HepG2 (cell line): ENCODE results near the gene KRTCAP3. TPM values are rescaled to one million over a fixed set of nuclear protein-coding genes. Genes with fewer than 3 reads are reported as not detected.

Experiments used
- AKAP8 ChIP-seq: sonication (generic); formaldehyde crosslinking; IDR thresholded peaks from 2 replicates; pipeline ENCODE4 v1.5.1; 2020; ENCODE audit warnings: mild to moderate bottlenecking, missing genetic modification reagents
- BHLHE40 ChIP-seq: IDR thresholded peaks from 2 replicates; pipeline ENCODE4 v1.6.1; 2011; ENCODE audit warnings: low read length, improper control_type of control experiment
- CENPT ChIP-seq: sonication (generic); formaldehyde crosslinking; IDR thresholded peaks from 2 replicates; pipeline ENCODE4 v1.8.0; 2022; ENCODE audit warnings: low read depth, mild to moderate bottlenecking, moderate library complexity, missing genetic modification reagents
- GLMP ChIP-seq: sonication (generic); formaldehyde crosslinking; IDR thresholded peaks from 2 replicates; pipeline ENCODE4 v1.9.0; 2021; ENCODE audit warnings: missing genetic modification reagents, mild to moderate bottlenecking, borderline replicate concordance
- HNF4G ChIP-seq, 2 experiments: sonication (generic) in 1 of 2; formaldehyde crosslinking in 1 of 2; IDR thresholded peaks; 2 replicates each; pipeline versions ENCODE4 v1.4.0 to v1.6.1; 2011 to 2020; ENCODE audit warnings: borderline replicate concordance in 2 of 2, low read depth in 2 of 2, mild to moderate bottlenecking in 2 of 2, low read length in 1 of 2, missing genetic modification reagents in 1 of 2, moderate library complexity in 1 of 2
- NR1H2 ChIP-seq: sonication (generic); formaldehyde crosslinking; IDR thresholded peaks from 2 replicates; pipeline ENCODE4 v1.8.1; 2022; ENCODE audit warnings: low read depth, missing genetic modification reagents, borderline replicate concordance
- POLR2G ChIP-seq: fragments of 200-400 bp; formaldehyde crosslinking; IDR thresholded peaks from 2 replicates; pipeline ENCODE4 v1.6.1; 2018; ENCODE audit warnings: mild to moderate bottlenecking, low read depth, low read length, moderate library complexity
- PRMT3 ChIP-seq: sonication (generic); formaldehyde crosslinking; IDR thresholded peaks from 2 replicates; pipeline ENCODE4 v1.8.1; 2022; ENCODE audit warnings: low read depth, mild to moderate bottlenecking, moderate library complexity, missing genetic modification reagents, borderline replicate concordance
- RFX3 ChIP-seq: IDR thresholded peaks from 2 replicates; pipeline ENCODE4 v1.6.1; 2016; ENCODE audit warnings: missing biosample characterization, missing genetic modification reagents
- SIX1 ChIP-seq: sonication (generic); formaldehyde crosslinking; IDR thresholded peaks from 2 replicates; pipeline ENCODE4 v1.4.0; 2020; ENCODE audit warnings: missing genetic modification reagents, borderline replicate concordance
- SMYD3 ChIP-seq: sonication (generic); formaldehyde crosslinking; IDR thresholded peaks from 2 replicates; pipeline ENCODE4 v1.8.1; 2023; ENCODE audit warnings: mild to moderate bottlenecking, missing genetic modification reagents
- SNAI1 ChIP-seq: sonication (generic); formaldehyde crosslinking; IDR thresholded peaks from 2 replicates; pipeline ENCODE4 v1.5.0; 2020; ENCODE audit warnings: mild to moderate bottlenecking, missing genetic modification reagents, borderline replicate concordance
- STAT5B ChIP-seq: sonication (generic); formaldehyde crosslinking; IDR thresholded peaks from 2 replicates; pipeline ENCODE4 v1.4.0; 2020; ENCODE audit warnings: missing genetic modification reagents
- TIGD3 ChIP-seq: sonication (generic); formaldehyde crosslinking; IDR thresholded peaks from 2 replicates; pipeline ENCODE4 v1.5.1; 2020; ENCODE audit warnings: mild to moderate bottlenecking, missing genetic modification reagents, borderline replicate concordance
- ZBTB25 ChIP-seq: IDR thresholded peaks from 2 replicates; pipeline ENCODE4 v1.6.1; 2018; ENCODE audit warnings: missing genetic modification reagents
- ZFP36 ChIP-seq: fragments of 150-350 bp; IDR thresholded peaks from 2 replicates; pipeline ENCODE4 v1.6.1; 2018; ENCODE audit warnings: borderline replicate concordance, low read length, low read depth; ENCODE audit not compliant: partially characterized antibody
- ZNF207 ChIP-seq: fragments of 450-650 bp; IDR thresholded peaks from 2 replicates; pipeline ENCODE4 v1.6.1; 2016; ENCODE audit warnings: antibody characterized with exemption, borderline replicate concordance
- ZNF484 ChIP-seq: sonication (generic); formaldehyde crosslinking; IDR thresholded peaks from 2 replicates; pipeline ENCODE4 v1.5.1; 2020; ENCODE audit warnings: mild to moderate bottlenecking, low read depth, missing genetic modification reagents, borderline replicate concordance
- ZNF660 ChIP-seq: sonication (generic); formaldehyde crosslinking; IDR thresholded peaks from 2 replicates; pipeline ENCODE4 v1.5.1; 2020; ENCODE audit warnings: mild to moderate bottlenecking, low read depth, missing genetic modification reagents, borderline replicate concordance
- ZNF724P ChIP-seq: sonication (generic); formaldehyde crosslinking; IDR thresholded peaks from 2 replicates; pipeline ENCODE4 v1.8.0; 2022; ENCODE audit warnings: missing genetic modification reagents, borderline replicate concordance
- ZNF891 ChIP-seq: sonication (generic); formaldehyde crosslinking; IDR thresholded peaks from 2 replicates; pipeline ENCODE4 v1.5.0; 2020; ENCODE audit warnings: mild to moderate bottlenecking, missing genetic modification reagents
- polyA plus RNA-seq, 8 experiments: library from polyadenylated mRNA; depleted of rRNA in 3 of 8; stranded (reverse) in 7 of 8; unstranded in 1 of 8; fragments of >200 nt; fragmentation: Illumina TruSeq in 4 of 8; extraction: Trizol in 4 of 8; gene quantifications; 2 replicates each; pipeline versions ENCODE4 v1.2.1 to v1.2.3, GENCODE V29; 2011 to 2016; ENCODE audit warnings: low read depth in 4 of 8, missing spikeins in 1 of 8, mixed read lengths in 1 of 8; ENCODE audit not compliant: insufficient read depth in 1 of 8
- total RNA-seq, 5 experiments: library from RNA; depleted of rRNA; stranded (reverse); fragments of >200 nt; fragmentation: Illumina TruSeq; extraction: Trizol; gene quantifications; 2 replicates each; pipeline ENCODE4 v1.2.3, GENCODE V29; 2016; ENCODE audit warnings: low read depth in 1 of 5
- TF ChIP-seq, protein P1 (sequence below): IDR thresholded peaks from 2 replicates; pipeline ENCODE4 v1.6.1; 2016; ENCODE audit warnings: low read depth, borderline replicate concordance
- TF ChIP-seq, protein P2 (sequence below): sonication (generic); formaldehyde crosslinking; IDR thresholded peaks from 2 replicates; pipeline ENCODE4 v1.8.1; 2023; ENCODE audit warnings: mild to moderate bottlenecking, moderate library complexity, missing genetic modification reagents

KRTCAP3 gene
- total and polyA plus RNA-seq, 2 of the 13 experiments (the other 11 are each of a cell fraction or from before 2014, with no cell fraction given), result 2.1 to 4.5 TPM

GRCh38 chr2:27489498-27490397 is 47.6 kb downstream of the KRTCAP3 start, which contains the start of gene IFT172 (continued):
- peak; percentile 92 for TF ChIP-seq ZNF891 (CRISPR knock-in tag)
- TF ChIP-seq STAT5B (CRISPR knock-in tag), result 0 out of 2 replicates have a peak, but pooled peaks have one; percentile 63
- no peak for TF ChIP-seq CENPT (CRISPR knock-in tag)
- TF ChIP-seq, protein P1, sequence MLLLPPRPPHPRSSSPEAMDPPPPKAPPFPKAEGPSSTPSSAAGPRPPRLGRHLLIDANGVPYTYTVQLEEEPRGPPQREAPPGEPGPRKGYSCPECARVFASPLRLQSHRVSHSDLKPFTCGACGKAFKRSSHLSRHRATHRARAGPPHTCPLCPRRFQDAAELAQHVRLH, result peak; percentile 64; the same call in 1 of the 2 replicates
- TF ChIP-seq POLR2G, result peak; percentile 90
- TF ChIP-seq ZFP36, result no peak
- no peak for TF ChIP-seq PRMT3 (CRISPR knock-in tag)
- peak; percentile 92 for TF ChIP-seq RFX3
- no peak for TF ChIP-seq SNAI1 (CRISPR knock-in tag)
- TF ChIP-seq ZNF207, result no peak
- TF ChIP-seq ZBTB25 (CRISPR knock-in tag), result peak; percentile 59; the same call in 1 of the 2 replicates
- no peak; the same call in 1 of the 2 replicates for TF ChIP-seq ZNF724P (CRISPR knock-in tag)
- no peak for TF ChIP-seq SIX1 (CRISPR knock-in tag)
- peak; percentile 63; the same call in 1 of the 2 replicates for TF ChIP-seq BHLHE40
- TF ChIP-seq ZNF660 (CRISPR knock-in tag), result no peak
- no peak for TF ChIP-seq NR1H2
- no peak for TF ChIP-seq GLMP (CRISPR knock-in tag)
- TF ChIP-seq, protein P2, sequence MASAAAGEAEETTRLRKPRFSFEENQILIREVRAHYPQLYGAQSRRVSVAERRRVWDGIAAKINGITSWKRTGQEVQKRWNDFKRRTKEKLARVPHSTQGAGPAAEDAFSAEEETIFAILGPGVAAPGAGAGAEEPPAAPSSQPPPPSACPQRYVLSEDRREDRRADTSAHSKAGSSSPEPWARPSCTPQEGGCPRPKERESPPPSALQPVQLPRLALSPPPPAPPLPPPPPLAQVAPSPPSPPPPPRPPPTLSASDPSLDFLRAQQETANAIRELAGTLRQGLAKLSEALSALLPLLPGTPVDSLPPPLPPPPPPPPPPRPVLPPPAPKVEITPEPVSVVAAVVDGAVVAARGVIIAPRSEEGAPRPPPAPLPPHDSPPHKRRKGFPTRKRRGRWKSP (CRISPR knock-in tag), result peak; percentile 100
- no peak for TF ChIP-seq HNF4G (IDR thresholded peaks at IDR 0.05; ENCODE audit: borderline replicate concordance, low read depth, low read length)
- 0 out of 2 replicates have a peak, but pooled peaks have one; percentile 9 for TF ChIP-seq HNF4G (CRISPR knock-in tag; IDR thresholded peaks at IDR 0.05; ENCODE audit: borderline replicate concordance, low read depth)
- TF ChIP-seq ZNF484 (CRISPR knock-in tag), result no peak
- TF ChIP-seq SMYD3 (CRISPR knock-in tag), result peak; percentile 87
- peak; percentile 44; the same call in 1 of the 2 replicates for TF ChIP-seq AKAP8
- peak; percentile 46; the same call in 1 of the 2 replicates for TF ChIP-seq TIGD3
